ENCODE data around the gene CELSR1.
A peak's percentile ranks its signal among the peaks of the same experiment; 100 is the strongest.

The CELSR1 gene

GRCh38 chr22:46564084-46564714, 26.8 kb upstream of the CELSR1 start:
- no peak for TF ChIP-seq CTCF (IDR thresholded peaks at IDR 0.05)

GRCh38 chr22:46563381-46564083, 26.1 kb upstream of the CELSR1 start:
- peak; percentile 66 for TF ChIP-seq CTCF (IDR thresholded peaks at IDR 0.05)

GRCh38 chr22:46561435-46561905, 24.1 kb upstream of the CELSR1 start:
- no peak for TF ChIP-seq CTCF (IDR thresholded peaks at IDR 0.05)

GRCh38 chr22:46560696-46561295, 23.4 kb upstream of the CELSR1 start:
- no peak for TF ChIP-seq CTCF (IDR thresholded peaks at IDR 0.05)

GRCh38 chr22:46557736-46558480, 20.5 kb upstream of the CELSR1 start:
- no peak for TF ChIP-seq CTCF (IDR thresholded peaks at IDR 0.05)

- TF ChIP-seq CTCF (IDR thresholded peaks at IDR 0.05), result no peak
Measured at GRCh38 chr22:46556775-46557174, 19.4 kb upstream of the CELSR1 start.

GRCh38 chr22:46553189-46553588, 15.8 kb upstream of the CELSR1 start:
- no peak for TF ChIP-seq CTCF (IDR thresholded peaks at IDR 0.05)
